GM19328 (cell line): Measurements from ENCODE around the gene SUFU.
"Not testable (repeated sequence)": the region's sequence is repeated elsewhere in the genome, so short reads cannot be mapped to it uniquely, and the experiment has no call there.

Experiments used
- ATAC-seq: cut with Tn5 transposase; IDR thresholded peaks from one replicate; pipeline ENCODE4 v1.9.1; 2021; ENCODE audit warnings: mild to moderate bottlenecking, moderate library complexity; ENCODE audit not compliant: unreplicated experiment

SUFU gene

DNA sequence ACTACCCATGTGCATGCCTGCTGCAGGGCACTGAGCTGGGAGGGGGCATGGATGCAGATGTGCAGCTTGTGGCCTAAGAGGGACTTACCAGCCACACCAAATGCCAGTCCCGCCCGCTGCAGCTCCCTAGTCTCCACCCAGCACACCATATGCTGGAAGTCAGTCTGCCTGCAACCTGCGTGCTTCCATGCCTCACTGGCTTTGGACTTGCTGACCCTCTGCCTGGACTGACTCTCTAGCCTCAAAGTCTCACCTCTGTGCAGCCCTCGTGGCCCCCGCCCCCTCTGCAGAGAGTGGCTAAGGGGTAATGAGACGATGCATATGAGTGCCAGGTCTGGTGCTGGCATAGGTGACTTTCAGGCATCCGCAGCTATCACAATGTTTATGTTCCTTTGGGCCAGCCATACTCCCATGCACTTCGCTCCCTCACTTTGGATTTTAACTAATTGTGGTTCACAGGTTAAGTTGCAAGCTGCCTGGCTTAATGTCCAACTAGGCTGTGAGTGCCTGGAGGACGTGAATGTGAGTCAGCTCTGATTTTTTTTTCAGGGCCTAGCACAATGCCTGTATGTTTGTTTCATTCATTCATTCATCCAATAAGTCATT is 162.2 kb downstream of the SUFU start:
- ATAC-seq, result no peak

- ATAC-seq, result not testable (repeated sequence)
Observed at GRCh38 chr10:102667411-102667810, 163.6 kb downstream of the SUFU start.

DNA sequence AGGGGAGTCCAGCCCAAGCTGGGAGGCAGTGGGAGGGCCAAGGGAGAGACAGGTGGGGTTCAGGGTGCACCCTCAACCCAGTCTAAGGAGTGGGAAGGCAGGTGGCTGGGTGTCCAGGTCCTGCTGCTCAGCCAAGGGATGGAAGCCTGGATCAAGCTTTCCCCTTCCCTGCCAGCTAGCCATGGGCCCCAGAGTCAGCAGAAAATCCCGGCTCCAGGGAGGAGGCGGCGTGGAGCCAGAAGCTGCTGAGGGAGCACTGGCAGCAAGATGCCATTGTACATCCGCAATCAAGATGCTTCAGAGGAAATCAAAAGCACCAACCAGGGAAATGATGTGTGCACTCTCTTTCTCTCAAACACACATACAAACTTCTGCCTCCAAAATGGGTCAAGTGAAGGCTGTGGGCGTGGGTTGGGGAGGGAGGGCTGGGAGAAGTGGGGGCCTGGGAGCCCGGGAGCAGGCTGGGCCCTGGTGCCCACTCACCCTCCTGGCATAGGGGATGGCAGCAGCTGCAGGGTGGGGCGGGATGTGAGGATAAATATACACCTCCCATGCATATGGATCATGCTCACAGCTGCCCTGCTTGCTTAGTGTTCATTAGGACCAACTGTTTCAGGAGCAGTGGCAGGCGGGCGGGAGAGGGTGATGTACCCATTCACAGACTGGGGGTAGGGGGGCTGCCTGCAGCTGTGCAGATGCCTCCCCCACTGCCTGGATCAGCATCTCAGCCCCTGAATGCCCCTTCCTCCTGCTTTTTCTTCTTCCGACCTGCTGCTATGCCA is 164.7 kb downstream of the SUFU start:
- ATAC-seq, result no peak

DNA sequence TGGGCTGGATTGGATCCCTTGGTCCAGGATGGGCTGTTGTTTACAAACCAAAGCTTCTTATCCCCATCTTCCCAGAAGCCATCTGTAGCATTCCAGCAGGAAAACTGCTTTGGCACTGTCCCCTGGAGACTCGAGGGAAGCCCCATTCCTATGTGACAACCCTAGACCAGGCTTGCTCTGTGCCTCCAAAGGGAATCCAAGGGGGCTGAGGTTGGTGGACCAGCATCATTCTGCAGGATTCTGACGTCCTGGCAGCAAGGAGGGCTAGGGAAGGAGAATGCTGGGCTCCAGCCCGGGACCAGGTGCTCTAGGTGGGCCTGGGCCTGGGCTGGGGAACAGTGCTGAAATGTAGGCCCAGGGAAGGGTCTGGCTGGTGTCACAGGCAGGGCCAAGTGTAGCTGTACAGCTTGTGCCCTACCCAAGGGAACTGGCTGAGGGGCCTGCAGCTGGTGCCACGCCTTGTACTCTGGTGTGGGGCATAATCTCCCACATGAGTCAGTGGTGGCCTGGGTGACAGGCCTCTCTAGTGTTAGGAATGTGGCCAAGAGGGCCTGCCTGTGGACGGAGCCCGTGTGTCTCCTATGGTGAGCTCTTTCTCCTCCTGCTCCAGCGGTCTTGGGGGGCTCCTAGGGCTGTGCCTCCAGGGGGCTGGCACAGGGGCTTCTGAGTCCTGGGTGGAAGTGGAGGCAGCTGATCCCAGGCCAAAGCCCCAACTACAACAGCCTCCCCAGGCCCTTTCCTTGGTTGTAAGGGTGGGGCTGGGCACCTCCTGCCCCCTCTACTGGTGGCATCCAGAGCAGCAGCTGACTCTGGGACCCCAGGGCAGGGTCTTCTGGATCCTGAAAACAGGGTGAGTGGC is 165.7 kb downstream of the SUFU start:
- no peak for ATAC-seq

- ATAC-seq, result no peak
Observed at GRCh38 chr10:102670065-102670670, 166.4 kb downstream of the SUFU start.

DNA sequence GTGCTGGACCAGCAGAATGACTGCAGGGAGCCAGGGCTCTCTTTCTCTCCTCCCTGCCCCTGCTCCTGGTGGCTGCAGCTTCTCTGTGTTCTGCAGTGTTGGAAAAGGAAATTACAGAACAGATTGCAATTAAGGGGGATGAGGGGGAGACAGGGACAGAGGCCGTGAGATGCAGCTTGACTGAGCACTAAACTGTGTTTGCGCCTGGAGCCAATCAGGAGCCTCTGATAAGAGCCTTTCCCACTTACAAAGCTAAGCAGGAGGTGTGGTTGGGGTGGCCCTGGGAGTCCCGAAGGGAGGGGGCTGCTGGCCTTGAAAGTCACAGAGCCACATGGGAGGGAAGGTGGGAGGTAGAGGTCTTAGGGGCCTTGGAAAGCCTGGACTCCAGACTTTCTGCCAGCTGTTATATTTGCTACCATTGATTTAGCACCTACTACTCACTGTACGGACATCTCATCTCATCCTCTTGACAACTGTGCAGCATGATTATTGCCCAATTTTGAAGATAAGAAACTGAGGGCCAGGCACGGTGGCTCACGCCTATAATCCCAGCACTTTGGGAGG is 167.2 kb downstream of the SUFU start:
- no peak for ATAC-seq

- ATAC-seq, result no peak
Observed at GRCh38 chr10:102673236-102673818, 169.6 kb downstream of the SUFU start.

GRCh38 chr10:102673819-102674511 is 170.2 kb downstream of the SUFU start:
- ATAC-seq, result no peak

GRCh38 chr10:102674566-102674965 is 170.8 kb downstream of the SUFU start:
- ATAC-seq, result no peak

DNA sequence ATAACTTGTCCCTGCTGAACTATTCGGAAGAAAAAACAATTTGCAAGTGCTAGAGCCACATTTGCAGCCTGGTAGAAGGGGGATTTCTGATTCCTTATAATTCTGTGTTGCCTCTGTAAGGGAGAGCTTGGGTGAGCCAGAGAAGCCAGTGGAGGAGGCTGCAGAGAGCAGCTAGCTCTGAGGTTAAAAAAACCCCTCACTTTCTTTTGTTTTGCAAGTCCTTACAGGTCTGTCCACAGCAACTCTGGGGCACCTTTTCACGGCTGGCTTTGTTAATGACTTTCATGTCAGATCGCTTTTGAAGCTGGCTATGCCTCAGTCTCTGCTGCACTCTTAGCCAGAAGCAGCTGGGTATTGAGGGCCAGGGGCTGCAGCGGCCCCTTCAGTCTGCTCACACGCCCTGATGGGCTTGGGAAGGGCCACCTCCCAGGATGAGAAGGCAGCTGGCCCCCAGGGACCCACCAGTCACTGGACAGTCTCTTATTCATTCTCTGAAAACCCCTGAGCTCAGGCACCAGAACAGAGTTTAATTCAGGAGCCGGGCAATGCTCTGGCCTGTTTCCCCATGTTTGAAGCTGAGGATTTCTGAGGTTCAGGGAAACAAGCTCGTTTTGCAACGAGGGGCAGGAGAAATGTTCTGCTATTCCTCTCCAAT is 171.4 kb downstream of the SUFU start:
- ATAC-seq, result no peak

DNA sequence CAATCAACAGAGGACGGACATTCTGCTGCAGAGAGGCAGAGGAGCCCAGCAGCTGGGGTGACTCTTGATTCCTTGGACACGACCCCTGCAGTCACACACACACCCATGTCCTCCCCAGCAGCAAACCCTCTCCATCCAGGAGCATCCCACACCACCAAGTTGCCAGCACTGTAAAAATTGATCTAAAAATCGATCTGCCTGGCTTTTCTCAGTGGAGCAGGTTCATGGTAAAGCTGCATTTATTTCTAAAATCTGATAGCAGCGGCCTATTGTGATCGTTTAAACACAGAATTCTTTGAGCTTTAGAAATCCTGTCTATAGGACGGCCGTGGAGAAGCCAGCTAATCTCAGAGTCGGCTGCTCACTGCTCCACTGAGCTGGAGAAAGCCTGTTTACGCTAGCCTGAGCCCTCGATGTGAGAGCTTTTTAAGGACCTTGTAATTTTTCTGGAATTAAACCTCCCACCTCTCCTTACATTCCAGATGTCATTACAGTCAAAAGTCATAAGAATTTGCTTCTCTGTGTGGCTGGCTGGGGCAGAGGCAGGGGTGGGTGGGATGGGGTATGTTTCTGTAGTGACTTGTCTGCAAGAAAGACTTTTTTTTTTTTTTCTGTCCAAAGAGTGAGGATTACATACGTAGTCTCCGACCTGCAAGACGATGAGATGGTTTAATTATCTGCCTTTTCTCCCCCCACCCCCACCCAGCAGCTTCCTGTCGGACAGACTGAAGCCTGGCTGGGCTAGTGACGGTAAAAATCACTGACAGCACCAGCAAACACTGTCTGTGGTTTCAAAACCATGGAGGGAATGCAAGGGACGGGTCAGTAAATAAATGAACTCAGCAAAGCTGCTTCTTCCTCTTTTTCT is 172.1 kb downstream of the SUFU start:
- no peak for ATAC-seq

GRCh38 chr10:102676534-102677315 is 173.0 kb downstream of the SUFU start:
- no peak for ATAC-seq

DNA sequence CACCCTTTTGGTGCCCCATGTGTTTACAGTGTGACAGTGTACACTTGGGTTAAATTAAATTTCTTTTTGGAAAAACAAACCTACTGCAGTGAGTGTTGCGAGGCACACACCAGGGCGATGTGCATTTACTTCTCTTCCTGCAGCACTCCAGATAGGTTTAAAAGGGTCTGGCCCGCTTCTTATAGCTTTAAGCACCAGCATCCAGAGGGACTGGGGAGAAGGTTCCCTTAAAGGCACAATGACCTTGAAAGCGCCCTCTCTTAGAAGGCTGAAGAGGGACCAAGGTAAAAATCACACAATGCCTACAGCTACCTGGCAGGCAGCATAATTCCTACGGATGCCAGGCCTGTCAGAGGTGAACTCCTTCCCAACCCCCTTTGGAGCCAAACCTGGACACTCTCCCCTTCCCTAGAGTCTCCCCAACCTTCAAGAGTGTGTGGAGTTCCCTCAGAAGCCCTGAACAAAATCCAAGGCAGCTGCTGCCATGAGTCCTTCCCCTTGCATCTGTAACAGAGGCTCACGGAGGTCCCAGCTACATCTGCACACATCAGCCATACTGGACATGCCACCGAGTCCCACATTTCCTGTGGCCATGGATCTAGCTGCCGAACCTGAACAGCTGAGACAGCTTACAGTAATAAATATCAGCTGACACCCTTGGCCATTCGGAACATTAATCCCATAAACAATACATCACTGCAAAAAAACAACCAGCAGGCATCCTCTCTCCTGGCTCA is 173.7 kb downstream of the SUFU start:
- no peak for ATAC-seq

DNA sequence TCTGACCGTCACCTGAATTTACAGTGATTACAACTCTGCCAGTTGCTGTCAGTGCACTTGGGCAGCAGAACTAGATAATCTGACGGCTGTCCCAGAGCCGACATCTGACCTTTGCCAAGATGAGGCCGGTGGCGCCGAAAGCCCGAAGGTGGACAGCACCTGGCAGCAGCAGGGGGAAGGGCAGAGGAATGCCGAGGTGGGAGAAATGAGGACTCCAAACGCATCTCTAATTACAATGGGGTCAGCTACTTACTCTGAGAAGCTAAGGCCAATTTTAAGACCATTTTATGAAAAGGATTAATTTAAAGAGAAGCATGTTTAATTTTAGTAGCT is 174.3 kb downstream of the SUFU start:
- no peak for ATAC-seq

DNA sequence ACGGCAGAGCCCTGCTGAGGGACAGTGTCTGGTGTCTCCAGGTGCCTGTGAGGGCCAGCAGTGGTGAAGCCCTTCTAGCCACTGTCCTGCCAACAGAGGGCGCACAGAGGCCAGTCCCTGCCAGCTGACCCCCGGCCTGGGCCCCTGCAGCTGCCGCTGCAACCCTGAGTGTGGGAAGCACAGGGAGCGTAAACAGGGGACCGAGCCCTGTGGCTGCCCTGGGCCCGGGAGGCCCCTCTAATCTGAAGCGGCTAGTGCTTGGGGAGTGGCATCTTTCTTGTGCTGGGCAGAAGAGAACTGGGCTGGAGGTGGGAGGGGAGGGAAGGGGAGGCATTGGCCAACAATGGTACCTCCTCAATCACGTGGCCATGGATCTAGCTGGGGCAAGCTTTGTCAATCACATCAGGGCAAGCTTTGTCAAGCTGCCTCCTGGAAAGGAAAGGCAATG is 175.1 kb downstream of the SUFU start:
- no peak for ATAC-seq

DNA sequence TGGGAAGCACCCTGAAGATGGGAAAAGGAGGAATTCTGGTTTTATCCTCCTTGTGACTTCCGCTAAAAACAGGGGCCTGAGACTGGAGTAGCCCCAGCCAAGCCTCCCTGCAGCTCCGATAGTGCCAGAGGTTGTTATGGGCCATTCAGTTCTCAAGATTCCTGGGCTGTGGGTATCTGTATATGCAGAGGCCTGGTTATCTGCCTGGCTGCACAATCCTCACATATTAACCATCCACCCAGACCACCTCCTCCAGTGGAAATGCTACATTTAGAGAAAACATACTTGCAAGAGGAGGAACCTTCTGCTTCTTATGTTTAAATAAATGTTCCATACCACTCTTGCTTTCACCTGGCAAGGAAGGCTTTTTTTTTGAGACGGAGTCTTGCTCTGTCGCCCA is 175.8 kb downstream of the SUFU start:
- no peak for ATAC-seq

GRCh38 chr10:102681696-102682095 is 177.9 kb downstream of the SUFU start:
- ATAC-seq, result no peak
